Prostate gland (tissue), 2 donors: ENCODE results near the gene P2RY2.

Experiments
- POLR2AphosphoS5 ChIP-seq: sonication (generic); formaldehyde crosslinking; IDR thresholded peaks from one replicate; pipeline ENCODE4 v1.6.1; 2017; ENCODE audit warnings: antibody characterized with exemption
- TF ChIP-seq, protein P1 (sequence below), 4 experiments: fragments of 200-600 bp in 2 of 4; fragments of 450-650 bp in 2 of 4; sonication (generic) in 2 of 4; IDR thresholded peaks; 1 replicate in 3 of 4; 2 replicates in 1 of 4; pipeline ENCODE4 v1.5.1; 2016 to 2019; ENCODE audit warnings: antibody characterized with exemption in 4 of 4, mild to moderate bottlenecking in 2 of 4, moderate library complexity in 2 of 4

DNA sequence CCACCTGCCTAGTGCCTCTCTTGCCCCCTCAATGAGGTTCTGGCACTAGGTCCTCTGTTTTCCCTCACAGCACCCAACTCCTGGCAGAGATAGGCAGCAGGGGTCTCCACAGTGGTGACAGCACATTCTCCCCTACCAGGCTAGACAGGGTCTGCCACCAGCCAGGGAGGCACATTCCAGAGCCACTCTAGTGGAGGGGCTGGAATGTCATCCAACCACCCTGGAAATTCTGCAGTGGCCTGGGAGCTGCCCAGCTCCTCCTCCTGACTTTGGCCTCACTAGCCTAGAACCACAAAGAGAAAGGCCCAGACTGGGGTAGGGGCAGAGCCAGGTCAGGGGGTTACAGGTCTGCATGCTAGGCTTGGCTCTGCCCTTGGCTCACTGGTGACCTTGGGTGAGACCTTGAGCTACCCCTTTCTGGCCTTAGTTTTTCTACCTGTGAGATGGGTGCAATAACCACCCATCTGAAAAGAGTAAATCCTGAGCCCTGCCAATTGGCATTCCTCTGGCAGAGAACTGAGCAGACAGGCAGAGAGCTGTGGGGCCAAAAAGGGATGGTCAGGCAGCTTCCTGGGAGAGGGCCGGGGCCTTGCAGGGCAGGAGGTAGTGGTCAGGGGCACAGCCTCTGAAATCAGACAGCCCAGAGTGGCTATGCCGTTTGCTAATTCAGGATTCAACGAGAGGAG lies 7.1 kb downstream of the P2RY2 start:
- TF ChIP-seq, protein P1, sequence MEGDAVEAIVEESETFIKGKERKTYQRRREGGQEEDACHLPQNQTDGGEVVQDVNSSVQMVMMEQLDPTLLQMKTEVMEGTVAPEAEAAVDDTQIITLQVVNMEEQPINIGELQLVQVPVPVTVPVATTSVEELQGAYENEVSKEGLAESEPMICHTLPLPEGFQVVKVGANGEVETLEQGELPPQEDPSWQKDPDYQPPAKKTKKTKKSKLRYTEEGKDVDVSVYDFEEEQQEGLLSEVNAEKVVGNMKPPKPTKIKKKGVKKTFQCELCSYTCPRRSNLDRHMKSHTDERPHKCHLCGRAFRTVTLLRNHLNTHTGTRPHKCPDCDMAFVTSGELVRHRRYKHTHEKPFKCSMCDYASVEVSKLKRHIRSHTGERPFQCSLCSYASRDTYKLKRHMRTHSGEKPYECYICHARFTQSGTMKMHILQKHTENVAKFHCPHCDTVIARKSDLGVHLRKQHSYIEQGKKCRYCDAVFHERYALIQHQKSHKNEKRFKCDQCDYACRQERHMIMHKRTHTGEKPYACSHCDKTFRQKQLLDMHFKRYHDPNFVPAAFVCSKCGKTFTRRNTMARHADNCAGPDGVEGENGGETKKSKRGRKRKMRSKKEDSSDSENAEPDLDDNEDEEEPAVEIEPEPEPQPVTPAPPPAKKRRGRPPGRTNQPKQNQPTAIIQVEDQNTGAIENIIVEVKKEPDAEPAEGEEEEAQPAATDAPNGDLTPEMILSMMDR (IDR thresholded peaks at IDR 0.05): no peak
- no peak for TF ChIP-seq POLR2AphosphoS5
